Panc1 (cell line): ENCODE results near the gene CPT1B. TPM values are rescaled to one million over a fixed set of nuclear protein-coding genes. Genes with fewer than 3 reads are reported as not detected.
A peak's percentile ranks its signal among the peaks of the same experiment; 100 is the strongest.
"Not testable (repeated sequence)": the region's sequence is repeated elsewhere in the genome, so short reads cannot be mapped to it uniquely, and the experiment has no call there.

Source experiments
- ATAC-seq: fragments of 200-7000 bp; cut with Tn5 transposase; 2 replicates; pipeline ENCODE4 v1.9.1; 2020; ENCODE audit warnings: mild to moderate bottlenecking, moderate library complexity
- BruUV-seq: library from RNA; stranded (reverse); fragments of 400-500 nt; replicated peaks from 2 replicates; lab custom pipeline; 2021; lab: Mats Ljungman, UMichigan
- CTCF ChIA-PET: fragments of 300-600 bp; sonication (Branson Sonifier 250); formaldehyde crosslinking; loops from one replicate; lab custom pipeline; 2022; ENCODE audit warnings: antibody characterized with exemption; lab: Charles Lee
- POLR2A ChIA-PET: fragments of 300-600 bp; sonication (Branson Sonifier 250); formaldehyde crosslinking; loops from one replicate; lab custom pipeline; 2022; ENCODE audit warnings: antibody characterized with exemption; lab: Charles Lee
- DNase-seq: peaks from one replicate; pipeline ENCODE4 v3.0.0-alpha.2; 2010; ENCODE audit warnings: low read depth, low spot score
- H3K27ac ChIP-seq: 2 replicates; pipeline ENCODE4 v1.5.1; 2011; ENCODE audit warnings: mild to moderate bottlenecking, low read length, inconsistent platforms
- H3K27me3 ChIP-seq: fragments of 200-500 bp; sonication (Bioruptor generic); 2 replicates; pipeline ENCODE4 v1.6.0; 2014; ENCODE audit warnings: low read length, inconsistent platforms; ENCODE audit not compliant: control insufficient read depth, insufficient read depth
- H3K36me3 ChIP-seq: fragments of 200-500 bp; sonication (Bioruptor generic); 2 replicates; pipeline ENCODE4 v1.5.1; 2014; ENCODE audit warnings: inconsistent platforms, mild to moderate bottlenecking, low read length, moderate library complexity; ENCODE audit not compliant: control insufficient read depth, insufficient read depth
- H3K4me1 ChIP-seq: 2 replicates; pipeline ENCODE4 v1.5.1; 2011; ENCODE audit warnings: inconsistent platforms, mild to moderate bottlenecking, low read length, moderate library complexity; ENCODE audit not compliant: control insufficient read depth, insufficient read depth
- H3K4me3 ChIP-seq, 2 experiments: 2 replicates each; pipeline ENCODE4 v1.5.1; 2011 to 2012; ENCODE audit warnings: low read depth in 2 of 2, low read length in 2 of 2, mild to moderate bottlenecking in 2 of 2, inconsistent platforms in 1 of 2, moderate library complexity in 1 of 2
- H3K9me3 ChIP-seq: fragments of 200-500 bp; sonication (Bioruptor generic); 2 replicates; pipeline ENCODE4 v1.5.1; 2014; ENCODE audit warnings: low read depth, mild to moderate bottlenecking, inconsistent platforms, low read length, moderate library complexity; ENCODE audit not compliant: control insufficient read depth, insufficient read depth
- CTCF ChIP-seq: fragments of 450-650 bp; IDR thresholded peaks from 2 replicates; pipeline ENCODE4 v1.5.1; 2017; ENCODE audit warnings: mild to moderate bottlenecking
- POLR2AphosphoS5 ChIP-seq: IDR thresholded peaks from 2 replicates; pipeline ENCODE4 v1.6.1; 2012; ENCODE audit warnings: mild to moderate bottlenecking, low read depth, low read length, moderate library complexity
- REST ChIP-seq, 2 experiments: IDR thresholded peaks; 2 replicates each; pipeline ENCODE4 v1.6.1; 2011 to 2012; ENCODE audit warnings: low read depth in 2 of 2, control low read depth in 1 of 2, low read length in 1 of 2, mild to moderate bottlenecking in 1 of 2, moderate library complexity in 1 of 2; ENCODE audit not compliant: insufficient read depth in 1 of 2
- SIN3A ChIP-seq: IDR thresholded peaks from 2 replicates; pipeline ENCODE4 v1.6.1; 2012; ENCODE audit warnings: low read depth, mild to moderate bottlenecking, low read length, moderate library complexity, borderline replicate concordance; ENCODE audit not compliant: insufficient read depth
- TCF7L2 ChIP-seq: IDR thresholded peaks from 2 replicates; pipeline ENCODE4 v1.6.1; 2011; ENCODE audit warnings: mild to moderate bottlenecking, low read depth, low read length, inconsistent platforms
- in situ Hi-C: cut with HindIII; loops from 2 replicates; pipeline ENCODE4 v1.10.0; 2016; ENCODE audit warnings: low sequenced_read_pairs, low pct_unique_long_range_greater_than_20kb
- intact Hi-C: fragments of 100-400 bp; cut with micrococcal nuclease; formaldehyde crosslinking; loops from one replicate; pipeline ENCODE4 v1.10.0; 2022; ENCODE audit not compliant: unreplicated experiment
- total RNA-seq: library from RNA; stranded (reverse); gene quantifications from one replicate; pipeline ENCODE4 v1.2.1, GENCODE V29; 2021; ENCODE audit not compliant: unreplicated experiment

CPT1B gene
- total RNA-seq, 1 experiment from 2014 or later, result 18.4 TPM

DNA sequence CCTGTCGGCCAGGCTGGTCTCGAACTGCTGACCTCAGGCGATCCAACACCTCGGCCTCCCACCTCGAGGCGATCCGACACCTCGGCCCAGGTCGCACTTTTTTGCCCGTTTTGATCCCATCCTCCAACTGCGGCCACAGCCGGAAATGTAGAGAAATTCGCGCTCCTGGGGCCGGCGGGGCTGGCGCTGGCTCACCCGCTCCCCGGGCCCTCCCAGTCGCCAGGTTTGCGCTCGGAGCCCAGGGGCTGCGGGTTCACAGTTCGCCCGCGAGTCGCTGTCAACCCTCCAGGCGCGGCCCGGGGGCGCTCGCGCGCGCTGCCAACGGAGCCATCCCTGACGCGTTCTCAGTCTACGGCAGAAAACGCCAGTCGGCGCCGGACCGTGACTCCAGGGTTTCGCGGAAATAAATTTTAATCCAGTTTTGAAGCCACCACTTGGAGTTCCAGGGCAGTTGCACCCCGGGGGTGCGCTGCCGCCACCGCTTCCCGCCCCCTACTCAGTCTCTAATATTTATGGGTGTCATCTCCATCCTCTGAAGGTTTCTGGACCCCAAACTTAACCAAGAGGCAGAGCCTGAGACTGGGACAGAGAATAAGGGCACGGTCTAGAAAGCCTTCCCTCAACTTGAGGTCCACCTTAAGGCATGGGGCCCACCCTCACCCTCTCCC, 34.0 kb downstream of the CPT1B start:
- Histone ChIP-seq H3K4me1 (peaks cover 14% of the 10 kb centered on the region), H3K27ac (peak overlapping the region; percentile 68; the same call in 1 of the 2 replicates), H3K36me3 (no peaks in the 10 kb centered on the region), H3K27me3 (no peaks in the 10 kb centered on the region), H3K9me3 (no peaks in the 10 kb centered on the region), H3K4me3 (peak overlapping the region; percentile 19 to 43)
- intact Hi-C loops (no loop called here), in situ Hi-C loops (no loop called here)
- ATAC-seq (peak; percentile 84), DNase-seq (no peak)
- peak; percentile 81; the same call in 1 of the 2 replicates for TF ChIP-seq CTCF
- TF ChIP-seq POLR2AphosphoS5, result no peak
- POLR2A ChIA-PET, result no interaction called here
- CTCF ChIA-PET, result no interaction called here
- BruUV-seq, result no TSS peak

DNA sequence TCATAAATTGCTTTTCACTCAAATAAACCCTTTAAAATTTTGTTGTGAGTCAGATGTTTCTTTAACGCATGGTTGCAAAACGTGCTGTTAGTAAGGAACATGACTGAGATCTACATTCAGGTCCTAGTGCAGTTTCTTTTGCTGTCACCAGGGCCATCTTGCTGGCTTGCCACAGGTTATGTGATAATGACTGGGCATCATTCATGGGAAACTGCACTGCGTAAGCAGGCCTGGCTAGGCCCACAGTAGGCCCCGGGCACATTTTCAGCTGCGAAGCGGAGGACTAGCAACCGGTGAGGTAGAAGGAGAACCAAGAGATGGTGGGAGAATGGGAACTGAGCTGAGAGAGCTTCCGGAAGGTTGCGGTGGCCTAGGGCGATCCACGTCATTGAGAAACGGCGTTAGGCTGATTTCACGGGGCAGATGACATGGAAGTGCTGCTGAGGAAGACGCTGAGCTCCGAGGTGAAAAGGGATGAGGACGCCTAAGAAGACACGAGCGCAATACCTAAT, 35.8 kb downstream of the CPT1B start:
- ATAC-seq, result no peak
- Histone ChIP-seq H3K27ac (no peak overlapping the region), H3K4me1 (peaks cover 14% of the 10 kb centered on the region), H3K36me3 (no peaks in the 10 kb centered on the region), H3K4me3 (no peak overlapping the region), H3K27me3 (no peaks in the 10 kb centered on the region), H3K9me3 (no peaks in the 10 kb centered on the region)
- BruUV-seq, result no TSS peak
- ChIA-PET POLR2A (no interaction called here), CTCF (no interaction called here)
- no peak for DNase-seq
- intact Hi-C loops (no loop called here), in situ Hi-C loops (no loop called here)
- no peak for TF ChIP-seq TCF7L2
- no peak for TF ChIP-seq SIN3A
- no peak for TF ChIP-seq POLR2AphosphoS5
- TF ChIP-seq CTCF, result no peak
- TF ChIP-seq REST (IDR thresholded peaks at IDR 0.05; ENCODE audit: insufficient read depth in 1 of 2, low read depth in 2 of 2, low read length in 1 of 2), result no peak

DNA sequence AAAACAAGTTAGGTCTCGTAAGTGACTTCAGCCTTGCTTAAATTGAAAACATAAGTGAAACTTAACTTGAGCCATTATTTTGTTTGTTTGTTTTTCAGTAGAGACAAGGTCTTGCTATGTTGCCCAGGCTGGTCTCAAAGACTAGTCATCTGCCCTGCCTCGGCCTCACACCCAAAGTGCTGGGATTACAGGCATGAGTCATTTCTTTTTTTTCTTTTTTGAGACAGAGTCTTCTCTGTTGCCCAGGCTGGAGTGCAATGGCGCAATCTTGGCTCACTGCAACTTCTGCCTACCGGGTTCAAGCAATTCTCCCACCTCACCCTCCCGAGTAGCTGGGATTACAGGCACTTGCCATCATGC, 36.6 kb downstream of the CPT1B start:
- in situ Hi-C loops, ATAC-seq, DNase-seq, H3K27me3 ChIP-seq, H3K27ac ChIP-seq, BruUV-seq, H3K4me3 ChIP-seq, intact Hi-C loops, POLR2A ChIA-PET, H3K9me3 ChIP-seq, H3K36me3 ChIP-seq: not testable (repeated sequence)
- CTCF ChIA-PET, result interaction anchor here (0.6 kb wide), 1 partner anchor 8 kb away, joined by 3 read pairs; no protein-coding TSS in a partner anchor
- peaks cover 14% of the 10 kb centered on the region for H3K4me1 ChIP-seq
